SK-N-SH treated with all-trans-retinoic acid at 6 μM for 48 hours (cell line): ENCODE data around the gene MEAF6.

Experiments used
- ATAC-seq: fragments of 200-7000 bp; cut with Tn5 transposase; 3 replicates; pipeline ENCODE4 v1.9.1; 2020; ENCODE audit warnings: mild to moderate bottlenecking, moderate library complexity
- ARNTL ChIP-seq: fragments of 450-650 bp; formaldehyde crosslinking; IDR thresholded peaks from 2 replicates; pipeline ENCODE4 v1.5.0; 2020; ENCODE audit warnings: low read depth, mild to moderate bottlenecking, moderate library complexity, borderline replicate concordance
- BACH2 ChIP-seq: fragments of 250-450 bp; sonication (Bioruptor Pico); IDR thresholded peaks from 2 replicates; pipeline ENCODE4 v1.9.0; 2021; ENCODE audit warnings: mild to moderate bottlenecking, borderline replicate concordance
- CSDC2 ChIP-seq: fragments of 250-450 bp; sonication (Bioruptor Pico); IDR thresholded peaks from 2 replicates; pipeline ENCODE4 v1.5.0; 2020; ENCODE audit warnings: mild to moderate bottlenecking, moderate library complexity
- ESRRG ChIP-seq: fragments of 250-450 bp; sonication (Bioruptor Pico); IDR thresholded peaks from 2 replicates; pipeline ENCODE4 v1.6.1; 2021; ENCODE audit warnings: mild to moderate bottlenecking
- GLIS3 ChIP-seq: fragments of 250-450 bp; sonication (Bioruptor Pico); IDR thresholded peaks from 2 replicates; pipeline ENCODE4 v1.5.0; 2020; ENCODE audit warnings: mild to moderate bottlenecking, moderate library complexity
- OSR1 ChIP-seq: fragments of 250-450 bp; sonication (Bioruptor Pico); IDR thresholded peaks from 2 replicates; pipeline ENCODE4 v1.8.0; 2022; ENCODE audit warnings: moderate library complexity, mild to moderate bottlenecking, inconsistent platforms
- PPARA ChIP-seq: fragments of 250-450 bp; sonication (Bioruptor Pico); IDR thresholded peaks from 2 replicates; pipeline ENCODE4 v1.5.0; 2020; ENCODE audit warnings: mild to moderate bottlenecking, borderline replicate concordance
- RARB ChIP-seq: fragments of 250-450 bp; sonication (Bioruptor Pico); IDR thresholded peaks from 2 replicates; pipeline ENCODE4 v1.8.0; 2021; ENCODE audit warnings: mild to moderate bottlenecking, moderate library complexity
- SNAI2 ChIP-seq: fragments of 250-450 bp; sonication (Bioruptor Pico); IDR thresholded peaks from 2 replicates; pipeline ENCODE4 v1.5.0; 2020; ENCODE audit warnings: mild to moderate bottlenecking, moderate library complexity
- TCF4 ChIP-seq: fragments of 250-450 bp; sonication (Bioruptor Pico); IDR thresholded peaks from 2 replicates; pipeline ENCODE4 v1.8.0; 2021; ENCODE audit warnings: mild to moderate bottlenecking, moderate library complexity, borderline replicate concordance
- TOX ChIP-seq: fragments of 250-450 bp; sonication (Bioruptor Pico); IDR thresholded peaks from 2 replicates; pipeline ENCODE4 v1.8.0; 2021; ENCODE audit warnings: mild to moderate bottlenecking, moderate library complexity, borderline replicate concordance
- ZFP3 ChIP-seq: fragments of 250-450 bp; sonication (Bioruptor Pico); IDR thresholded peaks from 2 replicates; pipeline ENCODE4 v1.5.0; 2020; ENCODE audit warnings: mild to moderate bottlenecking, moderate library complexity
- ZFP30 ChIP-seq: fragments of 450-650 bp; formaldehyde crosslinking; IDR thresholded peaks from 2 replicates; pipeline ENCODE4 v1.5.0; 2022; ENCODE audit warnings: mild to moderate bottlenecking, moderate library complexity
- ZNF565 ChIP-seq: fragments of 450-650 bp; formaldehyde crosslinking; conservative IDR thresholded peaks from 2 replicates; pipeline ENCODE4 v1.5.0; 2020; ENCODE audit warnings: low read depth, mild to moderate bottlenecking, moderate library complexity
- ZNF70 ChIP-seq: fragments of 450-650 bp; formaldehyde crosslinking; IDR thresholded peaks from 2 replicates; pipeline ENCODE4 v1.5.0; 2020; ENCODE audit warnings: mild to moderate bottlenecking, moderate library complexity
- ZNF8 ChIP-seq: fragments of 450-650 bp; formaldehyde crosslinking; IDR thresholded peaks from 2 replicates; pipeline ENCODE4 v1.5.0; 2020; ENCODE audit warnings: mild to moderate bottlenecking, moderate library complexity
- TF ChIP-seq, protein P1 (sequence below): fragments of 250-450 bp; sonication (Bioruptor Pico); IDR thresholded peaks from 2 replicates; pipeline ENCODE4 v1.8.0; 2021; ENCODE audit warnings: low read depth, mild to moderate bottlenecking, moderate library complexity, borderline replicate concordance
- TF ChIP-seq, protein P2 (sequence below): fragments of 250-450 bp; sonication (Bioruptor Pico); IDR thresholded peaks from 2 replicates; pipeline ENCODE4 v1.8.0; 2020; ENCODE audit warnings: mild to moderate bottlenecking, moderate library complexity, borderline replicate concordance
- TF ChIP-seq, protein P3 (sequence below): fragments of 250-450 bp; sonication (Bioruptor Pico); IDR thresholded peaks from 2 replicates; pipeline ENCODE4 v1.5.0; 2020; ENCODE audit warnings: mild to moderate bottlenecking, moderate library complexity
- TF ChIP-seq, protein P4 (sequence below): fragments of 250-450 bp; sonication (Bioruptor Pico); IDR thresholded peaks from 2 replicates; pipeline ENCODE4 v1.5.1; 2021; ENCODE audit warnings: mild to moderate bottlenecking, moderate library complexity

MEAF6 gene

GRCh38 chr1:37517569-37517968 lies 3.0 kb upstream of the MEAF6 start:
- ATAC-seq, result no peak
- no peak for TF ChIP-seq TOX (CRISPR knock-in tag)

- no peak for TF ChIP-seq TOX (CRISPR knock-in tag)
- TF ChIP-seq, protein P1, sequence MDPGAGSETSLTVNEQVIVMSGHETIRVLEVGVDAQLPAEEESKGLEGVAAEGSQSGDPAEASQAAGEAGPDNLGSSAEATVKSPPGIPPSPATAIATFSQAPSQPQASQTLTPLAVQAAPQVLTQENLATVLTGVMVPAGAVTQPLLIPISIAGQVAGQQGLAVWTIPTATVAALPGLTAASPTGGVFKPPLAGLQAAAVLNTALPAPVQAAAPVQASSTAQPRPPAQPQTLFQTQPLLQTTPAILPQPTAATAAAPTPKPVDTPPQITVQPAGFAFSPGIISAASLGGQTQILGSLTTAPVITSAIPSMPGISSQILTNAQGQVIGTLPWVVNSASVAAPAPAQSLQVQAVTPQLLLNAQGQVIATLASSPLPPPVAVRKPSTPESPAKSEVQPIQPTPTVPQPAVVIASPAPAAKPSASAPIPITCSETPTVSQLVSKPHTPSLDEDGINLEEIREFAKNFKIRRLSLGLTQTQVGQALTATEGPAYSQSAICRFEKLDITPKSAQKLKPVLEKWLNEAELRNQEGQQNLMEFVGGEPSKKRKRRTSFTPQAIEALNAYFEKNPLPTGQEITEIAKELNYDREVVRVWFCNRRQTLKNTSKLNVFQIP (CRISPR knock-in tag), result no peak
- TF ChIP-seq ZNF565 (CRISPR knock-in tag), result no peak
- no peak for TF ChIP-seq OSR1 (CRISPR knock-in tag)
- no peak for TF ChIP-seq ESRRG (CRISPR knock-in tag)
- no peak for TF ChIP-seq ZNF70 (CRISPR knock-in tag)
- TF ChIP-seq BACH2, result no peak
- TF ChIP-seq GLIS3 (CRISPR knock-in tag), result no peak
- TF ChIP-seq ARNTL (CRISPR knock-in tag), result no peak
- TF ChIP-seq TCF4 (CRISPR knock-in tag), result no peak
- no peak for TF ChIP-seq CSDC2 (CRISPR knock-in tag)
- TF ChIP-seq, protein P2, sequence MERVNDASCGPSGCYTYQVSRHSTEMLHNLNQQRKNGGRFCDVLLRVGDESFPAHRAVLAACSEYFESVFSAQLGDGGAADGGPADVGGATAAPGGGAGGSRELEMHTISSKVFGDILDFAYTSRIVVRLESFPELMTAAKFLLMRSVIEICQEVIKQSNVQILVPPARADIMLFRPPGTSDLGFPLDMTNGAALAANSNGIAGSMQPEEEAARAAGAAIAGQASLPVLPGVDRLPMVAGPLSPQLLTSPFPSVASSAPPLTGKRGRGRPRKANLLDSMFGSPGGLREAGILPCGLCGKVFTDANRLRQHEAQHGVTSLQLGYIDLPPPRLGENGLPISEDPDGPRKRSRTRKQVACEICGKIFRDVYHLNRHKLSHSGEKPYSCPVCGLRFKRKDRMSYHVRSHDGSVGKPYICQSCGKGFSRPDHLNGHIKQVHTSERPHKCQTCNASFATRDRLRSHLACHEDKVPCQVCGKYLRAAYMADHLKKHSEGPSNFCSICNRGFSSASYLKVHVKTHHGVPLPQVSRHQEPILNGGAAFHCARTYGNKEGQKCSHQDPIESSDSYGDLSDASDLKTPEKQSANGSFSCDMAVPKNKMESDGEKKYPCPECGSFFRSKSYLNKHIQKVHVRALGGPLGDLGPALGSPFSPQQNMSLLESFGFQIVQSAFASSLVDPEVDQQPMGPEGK (CRISPR knock-in tag), result no peak
- ATAC-seq, result no peak
These were observed 844 bp upstream of the MEAF6 start for GRCh38 chr1:37515185-37516034.

- TF ChIP-seq ZFP30 (CRISPR knock-in tag) (no peak), ARNTL (CRISPR knock-in tag) (no peak), OSR1 (CRISPR knock-in tag) (no peak), BACH2 (no peak)
- TF ChIP-seq, all 23 proteins: peak for 0
- ATAC-seq, result peak; percentile 13
These were observed 694 bp downstream of the MEAF6 start for GRCh38 chr1:37513795-37514349.

- peak; percentile 73 for ATAC-seq
- TF ChIP-seq GLIS3 (CRISPR knock-in tag), result no peak
- TF ChIP-seq ZNF70 (CRISPR knock-in tag), result no peak
- TF ChIP-seq ZNF8 (CRISPR knock-in tag), result no peak
- no peak for TF ChIP-seq PPARA (CRISPR knock-in tag)
- TF ChIP-seq, protein P3, sequence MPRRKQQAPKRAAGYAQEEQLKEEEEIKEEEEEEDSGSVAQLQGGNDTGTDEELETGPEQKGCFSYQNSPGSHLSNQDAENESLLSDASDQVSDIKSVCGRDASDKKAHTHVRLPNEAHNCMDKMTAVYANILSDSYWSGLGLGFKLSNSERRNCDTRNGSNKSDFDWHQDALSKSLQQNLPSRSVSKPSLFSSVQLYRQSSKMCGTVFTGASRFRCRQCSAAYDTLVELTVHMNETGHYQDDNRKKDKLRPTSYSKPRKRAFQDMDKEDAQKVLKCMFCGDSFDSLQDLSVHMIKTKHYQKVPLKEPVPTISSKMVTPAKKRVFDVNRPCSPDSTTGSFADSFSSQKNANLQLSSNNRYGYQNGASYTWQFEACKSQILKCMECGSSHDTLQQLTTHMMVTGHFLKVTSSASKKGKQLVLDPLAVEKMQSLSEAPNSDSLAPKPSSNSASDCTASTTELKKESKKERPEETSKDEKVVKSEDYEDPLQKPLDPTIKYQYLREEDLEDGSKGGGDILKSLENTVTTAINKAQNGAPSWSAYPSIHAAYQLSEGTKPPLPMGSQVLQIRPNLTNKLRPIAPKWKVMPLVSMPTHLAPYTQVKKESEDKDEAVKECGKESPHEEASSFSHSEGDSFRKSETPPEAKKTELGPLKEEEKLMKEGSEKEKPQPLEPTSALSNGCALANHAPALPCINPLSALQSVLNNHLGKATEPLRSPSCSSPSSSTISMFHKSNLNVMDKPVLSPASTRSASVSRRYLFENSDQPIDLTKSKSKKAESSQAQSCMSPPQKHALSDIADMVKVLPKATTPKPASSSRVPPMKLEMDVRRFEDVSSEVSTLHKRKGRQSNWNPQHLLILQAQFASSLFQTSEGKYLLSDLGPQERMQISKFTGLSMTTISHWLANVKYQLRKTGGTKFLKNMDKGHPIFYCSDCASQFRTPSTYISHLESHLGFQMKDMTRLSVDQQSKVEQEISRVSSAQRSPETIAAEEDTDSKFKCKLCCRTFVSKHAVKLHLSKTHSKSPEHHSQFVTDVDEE (CRISPR knock-in tag), result no peak
- TF ChIP-seq TOX (CRISPR knock-in tag), result no peak
- no peak for TF ChIP-seq SNAI2 (CRISPR knock-in tag)
- TF ChIP-seq BACH2, result no peak
- peak; percentile 80; the same call in 1 of the 2 replicates for TF ChIP-seq ZFP3 (CRISPR knock-in tag)
- TF ChIP-seq, all 23 proteins: peak for 1
These were observed 5.4 kb downstream of the MEAF6 start for GRCh38 chr1:37509181-37509580.

DNA sequence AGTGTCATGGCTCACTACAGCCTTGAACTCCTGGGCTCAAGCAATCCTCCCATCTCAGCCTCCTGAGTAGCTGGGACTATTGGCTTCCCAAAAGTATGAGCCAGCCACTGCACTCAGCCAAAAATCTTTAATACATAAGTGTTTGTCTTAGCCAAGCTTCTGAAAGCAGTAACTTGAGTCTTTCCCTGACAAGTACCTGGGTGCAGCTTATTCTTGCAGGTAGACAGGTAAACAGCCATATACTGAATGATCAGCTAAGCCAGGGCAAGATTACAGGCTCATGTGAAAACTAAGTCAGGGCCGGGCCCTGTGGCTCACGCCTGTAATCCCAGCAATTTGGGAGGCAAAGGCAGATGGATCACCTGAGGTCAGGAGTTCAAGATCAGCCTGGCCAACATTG lies 7.8 kb downstream of the MEAF6 start:
- ATAC-seq, result no peak
- TF ChIP-seq GLIS3 (CRISPR knock-in tag) (no peak), PPARA (CRISPR knock-in tag) (no peak), RARB (no peak), ZFP30 (CRISPR knock-in tag) (no peak), TOX (CRISPR knock-in tag) (no peak), CSDC2 (CRISPR knock-in tag) (no peak), ZFP3 (CRISPR knock-in tag) (no peak), ESRRG (CRISPR knock-in tag) (no peak)
- TF ChIP-seq, protein P2 (CRISPR knock-in tag), result no peak
- TF ChIP-seq, protein P4, sequence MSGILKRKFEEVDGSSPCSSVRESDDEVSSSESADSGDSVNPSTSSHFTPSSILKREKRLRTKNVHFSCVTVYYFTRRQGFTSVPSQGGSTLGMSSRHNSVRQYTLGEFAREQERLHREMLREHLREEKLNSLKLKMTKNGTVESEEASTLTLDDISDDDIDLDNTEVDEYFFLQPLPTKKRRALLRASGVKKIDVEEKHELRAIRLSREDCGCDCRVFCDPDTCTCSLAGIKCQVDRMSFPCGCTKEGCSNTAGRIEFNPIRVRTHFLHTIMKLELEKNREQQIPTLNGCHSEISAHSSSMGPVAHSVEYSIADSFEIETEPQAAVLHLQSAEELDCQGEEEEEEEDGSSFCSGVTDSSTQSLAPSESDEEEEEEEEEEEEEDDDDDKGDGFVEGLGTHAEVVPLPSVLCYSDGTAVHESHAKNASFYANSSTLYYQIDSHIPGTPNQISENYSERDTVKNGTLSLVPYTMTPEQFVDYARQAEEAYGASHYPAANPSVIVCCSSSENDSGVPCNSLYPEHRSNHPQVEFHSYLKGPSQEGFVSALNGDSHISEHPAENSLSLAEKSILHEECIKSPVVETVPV (CRISPR knock-in tag), result no peak
